Common myeloid progenitor, CD34-positive (primary cell): ENCODE results near the gene BRF1.

ENCODE experiments used
- CTCF ChIA-PET: fragments of 350-600 bp; sonication (Branson Sonifier 250); formaldehyde crosslinking; loops from one replicate; lab custom pipeline; 2021; ENCODE audit warnings: antibody characterized with exemption; lab: Charles Lee
- POLR2A ChIA-PET: fragments of 350-600 bp; sonication (Branson Sonifier 250); formaldehyde crosslinking; loops from one replicate; lab custom pipeline; 2021; ENCODE audit warnings: antibody characterized with exemption; lab: Charles Lee
- DNase-seq, 3 donors: peaks; one replicate each; pipeline versions ENCODE4 v3.0.0 to v3.0.0-alpha.2; 2013
- H3K27ac ChIP-seq, 2 experiments: 1 replicate in 1 of 2; 2 replicates in 1 of 2; pipeline ENCODE4 v1.7.0; 2013; ENCODE audit warnings: inconsistent platforms in 2 of 2, low read length in 2 of 2, mild to moderate bottlenecking in 2 of 2, low read depth in 1 of 2, moderate library complexity in 1 of 2; ENCODE audit not compliant: severe bottlenecking in 2 of 2, insufficient read depth in 1 of 2, poor library complexity in 1 of 2
- H3K27me3 ChIP-seq, 5 experiments: replicated peaks in 2 of 5; 1 replicate in 3 of 5; 2 replicates in 2 of 5; pipeline versions ENCODE4 v1.6.1 to v1.7.0; 2013; ENCODE audit warnings: low read length in 4 of 5, mild to moderate bottlenecking in 2 of 5, moderate library complexity in 2 of 5, inconsistent platforms in 1 of 5; ENCODE audit not compliant: insufficient read depth in 5 of 5, control insufficient read depth in 4 of 5
- H3K36me3 ChIP-seq, 4 experiments: 1 replicate in 2 of 4; 2 replicates in 2 of 4; pipeline versions ENCODE4 v1.6.1 to v1.7.0; 2013; ENCODE audit warnings: low read length in 3 of 4, control low read depth in 1 of 4, mild to moderate bottlenecking in 1 of 4; ENCODE audit not compliant: control insufficient read depth in 4 of 4, insufficient read depth in 4 of 4
- H3K4me1 ChIP-seq, 4 experiments: 1 replicate in 3 of 4; 2 replicates in 1 of 4; pipeline versions ENCODE4 v1.6.1 to v1.7.1; 2013; ENCODE audit warnings: low read length in 3 of 4, mild to moderate bottlenecking in 3 of 4, control low read depth in 1 of 4, inconsistent platforms in 1 of 4, moderate library complexity in 1 of 4; ENCODE audit not compliant: control insufficient read depth in 4 of 4, insufficient read depth in 4 of 4; ENCODE audit errors: control extremely low read depth in 1 of 4
- H3K4me3 ChIP-seq, 7 experiments: 1 replicate in 4 of 7; 2 replicates in 3 of 7; pipeline versions ENCODE4 v1.5.1 to v1.7.0; 2013; ENCODE audit warnings: mild to moderate bottlenecking in 7 of 7, low read length in 6 of 7, moderate library complexity in 6 of 7, inconsistent platforms in 2 of 7, low read depth in 2 of 7, control low read depth in 1 of 7; ENCODE audit not compliant: insufficient read depth in 4 of 7, control insufficient read depth in 1 of 7; ENCODE audit errors: extremely low read depth in 1 of 7
- H3K9me3 ChIP-seq, 5 experiments: 1 replicate in 4 of 5; 2 replicates in 1 of 5; pipeline versions ENCODE4 v1.6.1 to v1.7.1; 2013; ENCODE audit warnings: low read length in 4 of 5, mild to moderate bottlenecking in 2 of 5, inconsistent platforms in 1 of 5, low read depth in 1 of 5, moderate library complexity in 1 of 5; ENCODE audit not compliant: control insufficient read depth in 4 of 5, insufficient read depth in 2 of 5; ENCODE audit errors: control extremely low read depth in 1 of 5
- WGBS: methylation state at CpG from one replicate; pipeline ENCODE4 v1.1.5; 2013; ENCODE audit not compliant: insufficient coverage; 5-methylcytosine and 5-hydroxymethylcytosine counted together

Gene BRF1

DNA sequence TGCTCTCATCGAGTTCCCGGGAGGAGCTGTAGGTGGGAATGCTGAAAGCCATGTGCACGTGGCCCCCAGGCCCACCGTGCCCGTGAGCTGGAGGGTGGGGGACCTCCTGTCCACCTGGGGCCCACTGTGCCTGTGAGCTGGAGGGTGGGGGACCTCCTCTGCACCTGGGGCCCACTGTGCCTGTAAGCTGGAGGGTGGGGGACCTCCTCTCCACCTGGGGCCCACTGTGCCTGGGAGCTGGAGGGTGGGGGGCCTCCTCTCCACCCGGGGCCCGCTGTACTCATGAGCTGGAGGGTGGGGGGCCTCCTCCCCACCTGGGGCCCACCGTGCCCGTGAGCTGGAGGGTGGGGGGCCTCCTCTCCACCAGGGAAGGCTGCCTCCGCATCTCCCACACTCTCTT lies 105.8 kb downstream of the BRF1 start:
- CTCF ChIA-PET, result interaction anchor here (1.0 to 15.1 kb wide), 3 partner anchors 18 to 100 kb away, joined by 3 to 248 read pairs (median 3); partner anchors contain the start of genes JAG2 and NUDT14
- WGBS, result 86% methylated on average over 3 of the region's 10 CpGs
- peaks cover 0 to 68% (median 26%) of the 10 kb centered on the region in 5 experiments for H3K27me3 ChIP-seq
- no peak overlapping the region for H3K4me3 ChIP-seq
- H3K27ac ChIP-seq, result no peak overlapping the region
- peaks cover 0 to 50% (median 48%) of the 10 kb centered on the region in 4 experiments for H3K4me1 ChIP-seq
- H3K36me3 ChIP-seq, result no peaks in the 10 kb centered on the region
- DNase-seq, result no peak
- H3K9me3 ChIP-seq, result no peaks in the 10 kb centered on the region
- POLR2A ChIA-PET, result interaction anchor here (2.1 kb wide), 1 partner anchor 13 kb away, joined by 7 read pairs; the partner anchor contains the start of gene NUDT14

DNA sequence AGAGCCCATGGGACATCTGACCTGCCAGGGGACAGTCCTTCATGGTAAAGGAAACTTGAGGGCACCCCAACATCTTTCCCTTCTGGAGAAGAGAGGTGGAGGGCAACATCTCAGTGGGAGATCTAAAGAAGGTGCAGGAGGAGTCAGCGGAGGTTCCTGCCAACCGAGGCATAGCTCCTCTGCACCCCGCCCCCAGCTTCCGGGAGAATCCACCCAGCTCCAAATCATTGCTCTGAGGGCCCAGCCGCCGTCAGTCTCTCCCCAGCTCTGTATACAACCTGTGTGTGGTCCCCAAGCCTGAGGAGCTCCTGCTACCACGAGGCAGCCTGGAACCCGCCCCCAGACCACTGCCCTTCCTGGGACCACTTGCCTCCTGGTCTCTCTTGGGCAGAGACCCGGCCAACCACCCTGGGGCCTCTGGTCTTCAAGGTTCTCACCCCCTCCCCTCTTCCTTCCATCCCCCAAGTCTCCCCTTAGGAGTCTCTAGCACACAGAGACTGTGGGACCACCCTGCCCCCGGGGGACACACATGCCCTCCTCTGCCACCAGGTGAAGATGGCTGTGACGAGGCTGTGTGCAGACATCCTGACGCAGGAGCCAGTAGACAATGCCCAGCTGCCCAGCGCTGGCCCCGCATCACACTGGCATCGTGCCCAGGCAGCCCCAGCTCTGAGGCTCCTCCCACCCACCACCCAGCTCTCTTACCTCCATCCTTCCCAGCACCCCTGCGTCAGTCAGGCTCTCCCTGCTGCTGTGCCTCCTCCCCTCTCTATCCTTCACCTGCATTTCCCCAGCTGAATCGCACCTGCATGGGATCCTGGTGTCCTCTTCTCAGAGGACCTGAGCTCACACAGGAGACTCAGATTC lies 106.7 kb downstream of the BRF1 start:
- ChIA-PET CTCF (interaction anchor here (0.6 to 15.1 kb wide), 3 partner anchors 17 to 112 kb away, joined by 3 to 248 read pairs (median 3); partner anchors contain the start of genes JAG2 and NUDT14), POLR2A (interaction anchor here (0.5 to 1.0 kb wide), 2 partner anchors 18 to 63 kb away, joined by 4 read pairs; no protein-coding TSS in a partner anchor)
- WGBS, result 51% methylated on average over 17 of the region's 17 CpGs

DNA sequence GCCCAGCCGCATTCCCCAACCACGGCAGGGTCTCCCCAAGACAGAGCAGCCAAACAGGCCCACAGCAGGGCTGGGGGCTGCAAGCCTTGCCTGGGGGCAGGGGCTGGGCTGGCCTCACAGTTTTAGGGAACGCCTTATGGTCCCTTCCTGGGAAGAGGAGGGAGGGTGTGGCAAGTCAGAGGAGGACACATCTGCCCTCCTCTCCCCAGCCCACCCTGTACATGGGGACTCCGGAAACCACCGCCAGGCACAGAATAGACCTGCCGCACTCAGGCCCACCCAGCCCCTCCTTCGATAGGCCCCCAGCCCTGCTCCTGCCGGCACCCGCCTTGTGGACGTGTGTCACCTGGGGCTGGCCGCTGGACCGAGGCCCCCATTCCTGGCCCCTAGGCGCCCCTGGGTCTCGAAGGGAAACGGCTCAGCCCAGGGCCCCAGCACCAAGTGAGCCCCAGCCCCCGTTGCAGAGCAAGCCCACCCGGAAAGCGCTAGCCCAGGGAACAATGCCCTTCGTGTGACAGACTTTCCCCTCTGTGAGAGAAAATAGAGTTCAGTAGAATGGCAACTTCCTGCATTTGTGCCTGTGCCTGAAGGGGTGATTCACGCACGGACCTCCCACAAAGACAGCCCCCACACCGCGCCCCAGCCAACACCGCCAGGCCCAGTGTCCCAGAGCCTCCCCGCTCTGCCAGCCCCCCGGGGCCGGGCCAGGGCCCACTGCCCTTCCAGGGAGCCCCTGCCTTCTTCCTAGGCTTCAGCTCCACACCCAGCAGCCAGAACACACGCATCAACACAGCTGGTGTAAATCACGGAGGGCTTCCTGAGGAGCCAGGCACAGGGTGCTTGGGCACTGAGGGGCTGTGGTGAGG lies 107.7 kb downstream of the BRF1 start:
- Histone ChIP-seq H3K4me1 (peaks cover 0 to 50% (median 43%) of the 10 kb centered on the region in 4 experiments), H3K9me3 (peaks cover 0 to 10% (median 3%) of the 10 kb centered on the region in 5 experiments), H3K36me3 (no peaks in the 10 kb centered on the region), H3K4me3 (peak overlapping the region in 4 of 7 experiments; percentile 15 to 60 (median 44)), H3K27me3 (peaks cover 0 to 49% (median 15%) of the 10 kb centered on the region in 5 experiments), H3K27ac (no peak overlapping the region)
- WGBS, result 4% methylated on average over 21 of the region's 29 CpGs
- peak; percentile 42 to 74 (median 74) for DNase-seq
- CTCF ChIA-PET, result interaction anchor here (1.1 to 15.1 kb wide), 2 partner anchors 16 to 29 kb away, joined by 3 to 248 read pairs; partner anchors contain the start of genes JAG2 and NUDT14
- POLR2A ChIA-PET, result interaction anchor here (1.0 kb wide), 1 partner anchor 17 kb away, joined by 4 read pairs; no protein-coding TSS in a partner anchor

More for the DNA sequence above, 106.7 kb downstream of the BRF1 start:
- peaks cover 0 to 2% (median 0%) of the 10 kb centered on the region in 5 experiments for H3K9me3 ChIP-seq
- DNase-seq, result no peak
- no peaks in the 10 kb centered on the region for H3K36me3 ChIP-seq
- no peak overlapping the region for H3K4me3 ChIP-seq
- H3K4me1 ChIP-seq, result peaks cover 0 to 50% (median 45%) of the 10 kb centered on the region in 4 experiments
- no peak overlapping the region for H3K27ac ChIP-seq
- H3K27me3 ChIP-seq, result peaks cover 0 to 59% (median 20%) of the 10 kb centered on the region in 5 experiments

DNA sequence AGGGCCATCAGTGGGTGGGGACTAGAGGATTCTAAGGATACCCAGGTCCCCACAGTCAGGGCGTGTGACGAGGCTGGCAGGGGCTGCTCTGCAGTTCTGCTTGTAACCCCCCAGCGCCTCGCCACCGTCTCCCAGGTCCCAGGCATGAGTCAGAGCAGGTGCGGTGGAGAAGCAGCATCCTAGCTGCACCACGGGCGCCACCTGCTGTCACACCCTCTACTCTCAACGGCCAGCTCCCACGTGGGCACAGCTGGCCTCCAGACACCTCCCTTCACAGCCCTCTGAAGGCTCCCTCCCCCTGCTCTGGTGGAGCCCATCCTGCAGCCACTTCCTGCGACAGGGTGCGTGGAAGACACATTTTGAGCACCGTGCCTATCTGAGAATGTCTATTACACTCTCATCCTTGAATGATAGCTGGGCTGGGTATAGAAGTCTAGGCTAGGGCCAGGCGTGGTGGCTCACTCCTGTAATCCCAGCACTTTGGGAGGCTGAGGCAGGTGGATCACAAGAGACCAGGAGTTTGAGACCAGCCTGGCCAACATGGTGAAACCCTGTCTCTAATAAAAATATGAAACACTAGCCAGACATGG lies 112.8 kb downstream of the BRF1 start:
- no peaks in the 10 kb centered on the region for H3K36me3 ChIP-seq
- H3K27me3 ChIP-seq, result no peaks in the 10 kb centered on the region
- H3K27ac ChIP-seq, result no peak overlapping the region
- no peak overlapping the region for H3K4me3 ChIP-seq
- DNase-seq, result peak in 1 of 3 donors; percentile 44
- CTCF ChIA-PET, result interaction anchor here (2.0 kb wide), 1 partner anchor 18 kb away, joined by 6 read pairs; no protein-coding TSS in a partner anchor
- WGBS, result 85% methylated on average over 13 of the region's 14 CpGs
- POLR2A ChIA-PET, result no interaction called here
- peaks cover 0 to 13% (median 6%) of the 10 kb centered on the region in 5 experiments for H3K9me3 ChIP-seq
- peaks cover 0 to 5% (median 5%) of the 10 kb centered on the region in 4 experiments for H3K4me1 ChIP-seq

DNA sequence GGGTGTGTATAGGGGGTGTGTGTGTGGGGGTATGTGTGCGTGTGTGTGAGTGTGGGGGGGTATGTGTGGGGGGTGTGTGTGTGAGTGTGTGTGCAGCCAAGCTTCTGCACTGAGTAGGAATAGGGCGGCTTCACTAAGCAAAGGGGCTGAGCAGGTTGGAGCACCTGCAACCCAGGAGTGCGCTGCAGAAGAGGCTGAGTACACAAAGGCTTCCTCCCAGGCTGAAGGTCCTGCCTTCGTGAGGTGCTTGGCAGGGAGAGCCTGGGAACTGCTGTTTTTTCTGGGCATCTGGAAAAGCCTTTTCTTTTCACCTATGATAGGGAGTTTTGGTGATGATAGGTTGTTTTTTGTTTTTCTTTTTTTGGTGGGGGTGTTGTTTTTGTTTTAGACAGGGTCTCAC lies 113.7 kb downstream of the BRF1 start:
- Histone ChIP-seq H3K9me3 (peaks cover 0 to 13% (median 6%) of the 10 kb centered on the region in 5 experiments), H3K4me1 (peaks cover 0 to 10% (median 9%) of the 10 kb centered on the region in 4 experiments), H3K27ac (no peak overlapping the region), H3K27me3 (peaks cover 0 to 3% (median 0%) of the 10 kb centered on the region in 5 experiments), H3K36me3 (no peaks in the 10 kb centered on the region), H3K4me3 (no peak overlapping the region)
- WGBS, result 100% methylated on average over 2 of the region's 4 CpGs
- POLR2A ChIA-PET, result no interaction called here
- DNase-seq, result no peak
- CTCF ChIA-PET, result no interaction called here

DNA sequence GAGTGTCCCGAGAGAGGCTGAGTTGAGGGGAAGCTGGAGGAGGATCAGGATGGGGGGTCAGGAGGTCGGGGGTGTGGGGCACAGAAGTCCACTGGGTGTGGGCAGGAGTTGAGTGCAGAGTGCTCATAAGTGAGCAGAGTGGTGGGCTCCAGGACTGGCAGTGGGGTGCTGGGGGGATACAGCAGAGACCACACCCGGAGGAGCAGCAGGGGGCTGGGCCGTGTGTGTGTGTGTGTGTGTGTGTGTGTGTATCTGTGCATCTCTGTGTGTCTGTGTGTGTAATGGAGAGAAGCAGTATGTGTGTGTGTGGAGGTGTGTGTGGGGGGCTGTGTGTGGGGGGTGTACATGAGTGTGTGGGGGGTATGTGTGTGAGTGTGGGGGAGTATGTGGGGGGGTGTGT lies 114.8 kb downstream of the BRF1 start:
- ChIA-PET POLR2A (no interaction called here), CTCF (interaction anchor here (18.8 kb wide), 1 partner anchor 15 kb away, joined by 248 read pairs; no protein-coding TSS in a partner anchor)
- Histone ChIP-seq H3K9me3 (peaks cover 0 to 13% (median 6%) of the 10 kb centered on the region in 5 experiments), H3K27me3 (peaks cover 0 to 7% (median 0%) of the 10 kb centered on the region in 5 experiments), H3K36me3 (no peaks in the 10 kb centered on the region), H3K4me1 (peaks cover 0 to 19% (median 14%) of the 10 kb centered on the region in 4 experiments), H3K27ac (no peak overlapping the region), H3K4me3 (no peak overlapping the region)
- 64% methylated on average over 4 of the region's 4 CpGs for WGBS
- DNase-seq, result no peak
